Effector CD8-positive, alpha-beta T cell (primary cell): ENCODE measurements around the gene WFDC5.
"Not testable (repeated sequence)": the region's sequence is repeated elsewhere in the genome, so short reads cannot be mapped to it uniquely, and the experiment has no call there.

Source experiments
- DNase-seq: peaks from one replicate; lab custom pipeline; 2025; lab: John Stamatoyannopoulos, UW
- total RNA-seq, 4 experiments: gene quantifications; one replicate each; lab custom pipeline; 2026; lab: John Stamatoyannopoulos, UW

WFDC5 gene, protein sequence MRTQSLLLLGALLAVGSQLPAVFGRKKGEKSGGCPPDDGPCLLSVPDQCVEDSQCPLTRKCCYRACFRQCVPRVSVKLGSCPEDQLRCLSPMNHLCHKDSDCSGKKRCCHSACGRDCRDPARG
- 0 reads per million in 4 experiments for total RNA-seq

DNA sequence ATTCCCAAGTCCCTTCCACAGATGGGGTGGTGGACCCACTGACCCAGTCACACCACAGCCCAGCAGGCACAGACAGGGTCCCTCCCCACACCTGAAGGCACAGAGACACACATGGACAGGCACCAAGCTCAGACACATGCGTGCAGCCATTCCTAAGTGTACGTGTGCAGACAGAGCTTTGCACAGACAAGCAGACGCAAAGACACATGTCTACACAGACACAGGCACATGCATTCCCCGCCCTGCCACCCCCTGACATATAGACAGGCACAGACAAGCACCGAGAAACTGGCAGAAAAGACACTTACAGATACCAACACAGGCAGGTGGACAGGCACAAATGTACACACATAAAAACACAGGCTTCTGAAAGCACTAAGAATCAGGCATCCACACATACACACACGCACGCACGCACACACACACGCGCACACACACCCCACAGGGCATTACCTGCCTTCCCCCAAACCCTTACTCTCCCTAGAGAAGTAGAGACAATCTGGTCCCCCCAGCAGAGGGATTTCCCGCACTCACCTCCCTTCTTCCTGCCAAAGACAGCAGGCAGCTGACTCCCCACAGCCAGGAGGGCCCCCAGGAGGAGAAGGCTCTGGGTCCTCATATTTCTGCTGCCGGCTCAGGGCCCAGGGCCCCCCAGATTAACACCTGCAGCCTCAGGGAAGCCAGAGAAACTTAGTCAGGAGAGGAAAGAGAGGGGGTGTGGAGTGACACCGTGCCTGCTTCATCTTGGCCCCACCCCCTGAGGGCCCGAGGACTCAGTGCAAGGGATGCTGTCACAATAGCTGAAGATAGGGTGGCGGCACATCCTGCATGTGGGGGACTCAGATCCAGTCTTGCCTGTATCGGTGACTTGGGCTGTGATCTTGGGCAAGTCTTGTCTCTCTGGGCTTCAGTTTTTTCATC, at the start of gene WFDC5:
WFDC5 (minus strand) TSS at position 710 of the 921 bp plus-strand sequence; CDS start at position 619, 91 bp downstream.
- DNase-seq = no peak

DNA sequence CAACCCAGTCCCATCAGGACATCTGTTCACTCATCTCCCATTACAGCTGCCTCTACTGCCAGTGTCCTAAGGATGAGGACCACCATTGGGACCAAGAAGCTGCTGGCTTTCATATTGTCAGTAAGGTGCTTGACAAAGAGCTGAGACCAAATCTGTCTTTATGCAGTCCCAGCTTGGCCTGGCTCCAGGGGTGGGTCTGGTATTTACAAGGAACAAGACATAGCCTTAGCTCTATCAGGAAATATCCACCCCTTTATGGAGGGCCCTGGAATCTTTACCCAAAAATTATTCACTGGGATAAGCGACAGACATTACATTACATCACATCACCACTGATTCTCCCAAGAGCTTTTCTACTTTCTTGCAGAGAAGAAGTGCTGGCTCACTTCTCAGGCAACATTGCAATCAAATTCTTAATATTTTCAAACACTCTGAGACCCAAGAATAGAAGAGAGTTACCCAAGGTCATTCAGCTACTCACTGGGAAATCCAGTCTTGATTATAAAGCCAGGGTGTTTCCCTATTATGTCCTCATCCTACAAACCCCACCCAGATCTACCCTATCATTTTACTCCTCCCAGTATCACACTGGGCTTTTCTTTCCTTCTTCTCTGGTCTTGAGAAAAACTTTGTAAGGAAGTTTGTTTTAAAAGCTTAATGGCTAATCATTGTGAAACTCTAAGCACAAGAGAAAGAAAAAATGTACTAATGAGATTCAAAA, 48.3 kb upstream of the WFDC5 start:
- DNase-seq = no peak

DNA sequence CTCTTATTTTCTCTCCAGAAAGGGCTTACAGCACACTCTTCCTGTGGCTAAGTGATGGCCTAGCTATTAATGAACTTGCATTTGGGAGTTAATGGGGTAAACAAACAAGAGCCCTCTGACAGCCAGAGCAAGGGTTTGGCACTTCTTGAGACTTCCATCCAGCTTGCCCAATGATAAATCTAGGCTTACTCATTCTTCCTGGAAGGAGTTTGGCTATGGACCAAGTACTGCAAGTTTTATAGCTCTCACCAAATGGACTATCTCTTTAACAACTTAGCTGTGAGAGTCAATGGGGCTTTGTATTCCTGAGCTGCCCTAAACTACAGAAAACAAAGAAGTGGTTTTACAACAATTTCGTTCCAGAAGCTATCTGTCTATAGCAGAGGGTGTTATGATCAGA, 43.0 kb upstream of the WFDC5 start:
- no peak for DNase-seq

DNA sequence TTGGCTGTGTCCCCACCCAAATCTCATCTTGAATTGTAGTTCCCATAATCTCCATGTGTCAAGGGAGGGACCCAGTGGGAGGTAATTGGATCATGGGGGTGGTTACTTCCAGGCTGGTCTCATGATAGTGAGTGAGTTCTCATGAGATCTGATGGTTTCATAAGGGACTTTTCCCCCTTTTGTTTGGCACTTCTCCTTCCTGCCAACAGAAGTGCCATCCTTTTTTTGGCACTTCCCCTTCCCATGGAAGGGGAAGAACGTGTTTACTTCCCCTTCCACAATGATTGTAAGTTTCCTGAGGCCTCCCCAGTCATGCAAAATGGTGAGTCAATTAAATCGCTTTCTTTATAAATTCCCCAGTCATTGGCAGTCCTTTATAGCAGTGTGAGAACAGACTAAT, 41.7 kb upstream of the WFDC5 start:
- no peak for DNase-seq

DNA sequence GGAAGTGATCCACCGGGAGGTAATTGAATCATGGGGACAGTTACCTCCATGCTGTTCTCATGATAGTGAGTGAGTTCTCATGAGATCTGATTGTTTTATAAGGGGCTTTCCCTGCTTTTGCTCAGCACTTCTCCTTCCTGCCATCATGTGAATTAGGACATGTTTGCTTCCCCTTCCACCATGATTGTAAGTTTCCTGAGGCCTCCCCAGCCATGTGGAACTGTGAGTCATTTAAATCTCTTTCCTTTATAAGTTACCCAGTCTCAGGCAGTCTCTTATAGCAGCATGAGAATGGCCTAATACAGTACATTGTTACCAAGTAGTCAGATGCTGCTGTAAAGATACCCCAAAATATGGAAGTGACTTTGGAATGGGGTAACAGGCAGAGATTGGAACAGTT, 39.8 kb upstream of the WFDC5 start:
- DNase-seq = not testable (repeated sequence)

- no peak for DNase-seq
Measured at GRCh38 chr20:45154183-45154582, 39.2 kb upstream of the WFDC5 start.

- no peak for DNase-seq
Measured at GRCh38 chr20:45153752-45154151, 38.8 kb upstream of the WFDC5 start.

DNA sequence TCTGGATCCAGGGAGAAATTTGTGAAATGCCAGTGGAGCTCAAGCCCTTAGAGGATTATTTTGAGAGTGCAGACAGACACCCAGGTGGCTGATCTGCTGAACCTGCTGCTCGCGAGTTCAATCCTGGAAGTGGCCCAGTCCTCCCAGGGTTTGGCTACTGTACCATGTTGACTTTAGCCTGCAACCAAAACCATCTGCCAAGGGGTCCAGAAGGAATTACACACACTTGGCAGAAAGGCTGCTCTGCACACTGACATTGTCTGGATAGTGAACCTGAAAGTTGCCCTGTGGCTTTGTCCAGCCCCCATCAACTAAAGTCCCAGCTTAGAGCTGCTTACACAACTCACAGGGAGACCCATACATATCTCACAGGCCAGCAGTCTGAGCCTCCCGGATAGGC, 38.2 kb upstream of the WFDC5 start:
- DNase-seq = no peak

- DNase-seq = no peak
Measured at GRCh38 chr20:45152405-45152804, 37.4 kb upstream of the WFDC5 start.

GRCh38 chr20:45149062-45149461, 34.1 kb upstream of the WFDC5 start:
- no peak for DNase-seq

DNA sequence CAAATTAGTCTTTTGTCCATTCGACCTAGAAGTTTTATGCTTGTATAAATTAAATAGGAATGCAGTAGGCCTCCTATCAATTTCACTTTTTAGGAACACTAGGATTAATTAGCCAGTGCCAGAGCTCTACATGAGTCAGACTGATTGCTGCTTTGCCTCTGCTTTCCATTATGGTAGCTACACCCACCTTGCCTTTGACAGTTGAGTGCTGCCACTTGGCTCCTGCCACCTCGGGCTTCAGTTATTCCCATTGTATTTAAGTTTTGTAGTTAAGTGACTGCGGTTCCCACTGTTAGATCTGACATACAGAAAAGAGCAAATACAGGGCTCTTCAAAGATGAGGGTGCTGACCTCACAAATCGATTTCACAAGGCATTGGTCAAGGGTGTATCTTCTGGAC, 25.9 kb upstream of the WFDC5 start:
- DNase-seq = no peak

DNA sequence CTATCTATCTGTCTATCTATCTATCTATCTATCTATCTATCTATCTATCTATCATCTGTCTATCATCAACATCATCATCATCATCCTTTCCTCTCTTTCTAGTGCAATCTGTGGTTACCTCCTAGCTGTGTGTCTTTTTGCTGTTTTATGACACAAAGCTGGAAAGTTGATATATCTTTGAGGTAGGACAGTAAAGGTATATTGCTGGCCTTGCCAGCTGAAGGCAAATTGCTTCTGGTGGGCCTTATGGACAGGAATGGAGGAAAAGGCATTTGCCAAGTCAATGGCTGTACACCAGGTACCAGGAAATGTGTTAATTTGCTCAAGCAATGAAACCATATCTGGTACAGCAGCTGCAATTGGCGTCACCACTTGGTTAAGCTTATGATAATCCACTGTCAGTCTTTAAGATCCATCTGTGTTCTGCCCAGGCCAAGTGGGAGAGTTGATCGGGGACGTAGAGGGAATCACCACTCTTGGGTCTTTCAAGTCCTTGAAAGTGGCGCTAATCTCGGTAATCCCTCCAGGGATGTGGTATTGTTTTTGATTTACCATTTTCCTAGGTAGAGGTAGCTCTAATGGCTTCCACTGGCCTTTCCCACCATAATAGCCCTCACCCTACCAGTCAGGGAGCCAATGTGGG, 24.9 kb upstream of the WFDC5 start:
- DNase-seq = not testable (repeated sequence)

DNA sequence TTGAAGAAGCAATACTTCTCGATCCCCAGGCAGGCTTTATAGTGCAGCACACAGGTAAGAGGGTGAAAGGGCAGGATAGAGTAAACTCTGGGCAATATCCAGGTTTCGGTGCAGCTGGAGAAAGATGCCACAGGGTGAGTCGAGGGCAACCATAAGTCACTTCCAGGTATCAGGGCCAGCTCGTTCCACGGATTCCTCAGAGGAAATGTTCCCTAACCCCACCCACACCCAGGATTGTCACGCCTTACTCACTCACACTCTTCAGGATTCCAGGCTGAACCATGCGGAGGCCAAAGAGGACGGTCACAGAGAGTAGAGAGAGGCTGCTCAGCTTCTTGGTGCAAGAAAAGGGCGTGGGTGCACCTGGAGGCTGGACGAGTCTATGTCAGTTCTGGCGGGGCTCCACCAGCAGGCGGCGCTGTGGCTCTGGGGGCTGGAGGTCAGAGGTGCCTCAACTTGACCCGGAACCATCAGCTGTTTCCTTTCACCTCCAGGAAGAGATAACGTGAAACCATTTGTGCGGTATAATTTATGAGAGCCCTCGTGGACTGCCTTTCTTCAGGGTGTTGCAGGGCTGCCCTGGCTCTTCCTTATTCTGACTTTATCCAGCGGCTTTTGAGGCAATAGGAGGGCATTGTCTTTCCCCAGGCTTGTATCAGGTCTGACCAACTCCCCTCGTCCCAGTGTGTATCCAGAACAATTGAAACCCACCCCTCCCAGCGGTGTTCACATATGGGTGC, 23.8 kb upstream of the WFDC5 start:
- no peak for DNase-seq

- no peak for DNase-seq
Measured at GRCh38 chr20:45136911-45137310, 21.9 kb upstream of the WFDC5 start.

- DNase-seq = no peak
Measured at GRCh38 chr20:45128099-45128498, 13.1 kb upstream of the WFDC5 start.

DNA sequence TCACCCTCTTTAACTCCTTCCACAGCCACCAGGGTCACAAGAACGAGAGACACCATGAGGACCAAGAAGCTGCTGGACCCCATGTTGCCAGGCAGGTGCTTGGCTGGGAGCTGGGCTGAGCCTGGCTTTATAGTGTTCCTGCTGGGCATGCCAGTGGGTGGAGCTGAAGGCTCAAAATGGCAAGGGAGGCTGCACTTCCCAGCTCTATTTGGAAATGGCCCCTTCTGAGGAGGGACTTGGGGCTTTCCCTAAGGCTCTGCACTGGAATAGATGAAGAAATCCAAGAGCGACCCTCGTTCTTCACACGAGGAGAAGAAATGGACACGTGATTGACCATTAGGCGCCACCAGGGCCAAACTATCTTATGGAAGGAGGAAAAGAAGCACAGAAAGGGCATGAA, 9.4 kb upstream of the WFDC5 start, which contains the start of gene WFDC12:
WFDC12 (minus strand) TSS at position 101 of the 400 bp plus-strand sequence; CDS start at position 83, 18 bp downstream.
- DNase-seq = no peak

DNA sequence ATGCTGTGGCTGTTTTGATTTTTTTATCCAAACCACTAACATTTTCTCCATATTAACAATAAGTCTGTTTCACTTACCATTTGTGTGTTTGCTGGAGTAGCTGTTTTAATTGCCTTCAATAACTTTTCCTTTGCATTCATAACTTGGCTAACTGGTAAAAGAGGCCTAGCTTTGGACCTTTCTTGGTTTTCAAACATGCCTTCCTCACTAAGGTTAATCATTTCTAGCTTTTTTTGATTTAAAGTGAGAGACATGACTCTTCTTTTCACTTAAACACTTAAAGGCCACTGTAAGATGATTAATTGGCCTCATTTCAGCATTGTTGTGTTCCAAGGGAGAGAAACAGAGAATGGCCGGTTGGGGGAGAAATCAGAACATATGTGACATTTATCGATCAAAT, 6.4 kb upstream of the WFDC5 start:
- no peak for DNase-seq

DNA sequence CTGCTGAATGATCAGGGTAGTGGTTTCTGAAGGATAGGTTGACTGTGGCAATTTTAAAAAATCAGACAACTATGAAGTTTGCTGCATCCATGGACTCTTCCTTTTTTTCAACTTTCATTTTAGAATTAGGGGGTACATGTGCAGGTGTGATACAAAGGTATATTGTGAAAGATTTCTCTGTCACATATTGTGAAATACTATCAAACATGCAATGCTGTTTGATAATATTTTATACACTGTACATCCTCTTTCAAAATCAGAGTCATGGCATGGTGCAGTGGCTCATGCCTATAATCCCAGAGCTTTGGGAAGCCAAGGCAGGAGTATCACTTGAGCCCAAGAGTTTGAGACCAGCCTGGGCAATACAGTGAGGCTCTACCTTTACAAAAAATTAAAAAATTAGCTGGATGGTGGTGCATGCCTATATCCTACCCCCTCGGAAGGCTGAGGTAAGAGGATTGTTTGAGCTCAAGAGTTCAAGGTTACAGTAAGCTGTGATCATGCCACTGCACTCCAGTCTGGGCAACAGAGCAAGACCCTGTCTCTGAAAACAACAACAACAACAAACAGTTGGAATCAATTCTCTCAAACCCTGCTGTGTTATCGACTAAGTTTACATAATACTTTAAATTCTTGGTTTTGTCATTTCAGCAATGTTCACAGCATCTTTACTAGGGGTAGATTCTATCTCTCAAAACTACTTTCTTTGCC, 4.7 kb upstream of the WFDC5 start:
- DNase-seq = no peak

GRCh38 chr20:45118028-45118427, 3.1 kb upstream of the WFDC5 start:
- no peak for DNase-seq

- DNase-seq = no peak
Measured at GRCh38 chr20:45117581-45117980, 2.6 kb upstream of the WFDC5 start.

DNA sequence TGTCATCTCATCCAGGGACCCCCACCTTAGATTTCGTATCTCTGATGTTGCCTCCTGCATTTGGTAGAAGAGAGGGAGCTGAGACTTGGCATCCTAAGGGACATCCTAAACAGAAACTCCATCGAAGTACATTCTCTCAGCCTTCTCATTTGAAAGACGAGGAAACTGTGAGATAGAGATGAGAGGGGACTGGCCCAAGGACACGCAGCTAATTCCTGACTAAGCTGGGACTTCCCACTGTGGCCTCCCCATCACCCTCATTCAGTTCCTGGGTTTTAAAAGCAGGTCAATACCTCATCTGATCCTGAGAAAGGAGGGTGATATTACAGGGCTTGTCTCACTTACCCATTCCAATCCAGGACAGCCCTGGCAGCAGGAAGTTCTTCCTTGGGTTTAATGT, 855 bp upstream of the WFDC5 start:
- no peak for DNase-seq
